Measurements from ENCODE around the gene TMEM14A.
"Not testable (repeated sequence)": the region's sequence is repeated elsewhere in the genome, so short reads cannot be mapped to it uniquely, and the experiment has no call there.

The TMEM14A gene

GRCh38 chr6:52654592-52654991 lies 16.3 kb upstream of the TMEM14A start:
- Histone ChIP-seq H3K27ac (ENCODE audit: low read depth, low read length, poor library complexity, severe bottlenecking) (no peak overlapping the region), H3K36me3 (ENCODE audit: insufficient read depth, low read length) (no peaks in the 10 kb centered on the region), H3K4me2 (ENCODE audit: low read length) (no peak overlapping the region), H3K9me2 (ENCODE audit: low read depth, low read length) (no peaks in the 10 kb centered on the region), H3K9ac (ENCODE audit: low read length) (no peak overlapping the region), H2AFZ (ENCODE audit: low read length) (no peak overlapping the region), H3K4me3 (ENCODE audit: low read depth, low read length, poor library complexity, severe bottlenecking) (no peak overlapping the region), H3K27me3 (ENCODE audit: insufficient read depth, low read length) (no peaks in the 10 kb centered on the region), H3K4me1 (ENCODE audit: insufficient read depth, low read length, severe bottlenecking) (peaks cover 14% of the 10 kb centered on the region), H3K79me2 (ENCODE audit: insufficient read depth, low read length) (no peaks in the 10 kb centered on the region), H4K20me1 (ENCODE audit: insufficient read depth, low read length) (no peaks in the 10 kb centered on the region), H3F3A (ENCODE audit: insufficient read depth, low read length) (no peaks in the 10 kb centered on the region), H3K9me3 (ENCODE audit: low read length) (0 out of 2 replicates have a peak, but pooled peaks cover 5% of the 10 kb centered on the region)
- TF ChIP-seq CTCF (IDR thresholded peaks at IDR 0.05; ENCODE audit: low read length), result no peak
- TF ChIP-seq EZH2 (IDR thresholded peaks at IDR 0.05; ENCODE audit: borderline replicate concordance, low read length), result no peak

GRCh38 chr6:52655941-52656340 lies 15.0 kb upstream of the TMEM14A start:
- not testable (repeated sequence) for H3K9me2 ChIP-seq (ENCODE audit: low read depth, low read length); H4K20me1 ChIP-seq (ENCODE audit: insufficient read depth, low read length); H3K9me3 ChIP-seq (ENCODE audit: low read length); H3F3A ChIP-seq (ENCODE audit: insufficient read depth, low read length); H3K27ac ChIP-seq (ENCODE audit: low read depth, low read length, poor library complexity, severe bottlenecking); H3K9ac ChIP-seq (ENCODE audit: low read length); H3K27me3 ChIP-seq (ENCODE audit: insufficient read depth, low read length); H3K79me2 ChIP-seq (ENCODE audit: insufficient read depth, low read length); H2AFZ ChIP-seq (ENCODE audit: low read length); H3K4me2 ChIP-seq (ENCODE audit: low read length); H3K4me3 ChIP-seq (ENCODE audit: low read depth, low read length, poor library complexity, severe bottlenecking); H3K36me3 ChIP-seq (ENCODE audit: insufficient read depth, low read length)
- H3K4me1 ChIP-seq (ENCODE audit: insufficient read depth, low read length, severe bottlenecking), result peaks cover 18% of the 10 kb centered on the region

GRCh38 chr6:52657870-52658269 lies 13.0 kb upstream of the TMEM14A start:
- no peak overlapping the region for H3K27ac ChIP-seq (ENCODE audit: low read depth, low read length, poor library complexity, severe bottlenecking)
- no peaks in the 10 kb centered on the region for H4K20me1 ChIP-seq (ENCODE audit: insufficient read depth, low read length)
- H3K27me3 ChIP-seq (ENCODE audit: insufficient read depth, low read length), result no peaks in the 10 kb centered on the region
- no peak overlapping the region for H3K4me2 ChIP-seq (ENCODE audit: low read length)
- H3K4me1 ChIP-seq (ENCODE audit: insufficient read depth, low read length, severe bottlenecking), result peaks cover 24% of the 10 kb centered on the region
- no peaks in the 10 kb centered on the region for H3K79me2 ChIP-seq (ENCODE audit: insufficient read depth, low read length)
- no peaks in the 10 kb centered on the region; the same call in 1 of the 2 replicates for H3F3A ChIP-seq (ENCODE audit: insufficient read depth, low read length)
- no peak for TF ChIP-seq CTCF (IDR thresholded peaks at IDR 0.05; ENCODE audit: low read length)
- TF ChIP-seq EZH2 (IDR thresholded peaks at IDR 0.05; ENCODE audit: borderline replicate concordance, low read length), result no peak
- H3K36me3 ChIP-seq (ENCODE audit: insufficient read depth, low read length), result no peaks in the 10 kb centered on the region
- H3K4me3 ChIP-seq (ENCODE audit: low read depth, low read length, poor library complexity, severe bottlenecking), result no peak overlapping the region
- no peaks in the 10 kb centered on the region for H3K9me2 ChIP-seq (ENCODE audit: low read depth, low read length)
- 0 out of 2 replicates have a peak, but pooled peaks cover 5% of the 10 kb centered on the region for H3K9me3 ChIP-seq (ENCODE audit: low read length)
- H2AFZ ChIP-seq (ENCODE audit: low read length), result no peak overlapping the region
- H3K9ac ChIP-seq (ENCODE audit: low read length), result no peak overlapping the region

GRCh38 chr6:52661551-52661950 lies 9.4 kb upstream of the TMEM14A start:
- Histone ChIP-seq H3K9me2 (ENCODE audit: low read depth, low read length) (no peaks in the 10 kb centered on the region), H3F3A (ENCODE audit: insufficient read depth, low read length) (no peaks in the 10 kb centered on the region; the same call in 1 of the 2 replicates), H3K9me3 (ENCODE audit: low read length) (0 out of 2 replicates have a peak, but pooled peaks cover 5% of the 10 kb centered on the region), H3K79me2 (ENCODE audit: insufficient read depth, low read length) (peaks cover 10% of the 10 kb centered on the region), H4K20me1 (ENCODE audit: insufficient read depth, low read length) (no peaks in the 10 kb centered on the region), H3K4me1 (ENCODE audit: insufficient read depth, low read length, severe bottlenecking) (peaks cover 49% of the 10 kb centered on the region), H3K27ac (ENCODE audit: low read depth, low read length, poor library complexity, severe bottlenecking) (peak overlapping the region; percentile 89), H2AFZ (ENCODE audit: low read length) (no peak overlapping the region), H3K27me3 (ENCODE audit: insufficient read depth, low read length) (no peaks in the 10 kb centered on the region), H3K36me3 (ENCODE audit: insufficient read depth, low read length) (peaks cover 3% of the 10 kb centered on the region; the same call in 1 of the 2 replicates), H3K9ac (ENCODE audit: low read length) (peak overlapping the region; percentile 39; the same call in 1 of the 2 replicates), H3K4me2 (ENCODE audit: low read length) (peak overlapping the region; percentile 30; the same call in 1 of the 2 replicates), H3K4me3 (ENCODE audit: low read depth, low read length, poor library complexity, severe bottlenecking) (no peak overlapping the region)
- TF ChIP-seq EZH2 (IDR thresholded peaks at IDR 0.05; ENCODE audit: borderline replicate concordance, low read length), result no peak
